ENCODE data around the gene SFXN3. TPM values are rescaled to one million over a fixed set of nuclear protein-coding genes. Genes with fewer than 3 reads are reported as not detected.

SFXN3 gene
- total RNA-seq, 1 donor from 2014 or later, result 37.3 TPM

- H3K9me3 Mint-ChIP-seq, result no peaks in the 10 kb centered on the region
Measured at GRCh38 chr10:101042667-101043362, 11.8 kb downstream of the SFXN3 start.

GRCh38 chr10:101043363-101043707 lies 12.3 kb downstream of the SFXN3 start:
- Mint-ChIP-seq H3K4me3 (peak overlapping the region; percentile 97), H3K27ac (peak overlapping the region; percentile 56)

More at GRCh38 chr10:101042667-101043362, 11.8 kb downstream of the SFXN3 start:
- intact Hi-C loops (cut with micrococcal nuclease), result loop anchor here (1.0 to 10.0 kb wide), 4 partner anchors 11 to 172 kb away; no protein-coding TSS in a partner anchor
- Mint-ChIP-seq H3K27ac (peak overlapping the region; percentile 89), H3K4me1 (peaks cover 19% of the 10 kb centered on the region), H3K36me3 (ENCODE audit: low read depth) (peaks cover 18% of the 10 kb centered on the region), H3K27me3 (peaks cover 32% of the 10 kb centered on the region), H3K4me3 (peak overlapping the region; percentile 97)
- peak; percentile 96 for DNase-seq

GRCh38 chr10:101044117-101044516 lies 13.1 kb downstream of the SFXN3 start:
- intact Hi-C loops (cut with micrococcal nuclease), result loop anchor here (5.0 to 10.0 kb wide), 2 partner anchors 98 to 171 kb away; no protein-coding TSS in a partner anchor
- H3K4me1 Mint-ChIP-seq, result peaks cover 22% of the 10 kb centered on the region
- no peak for DNase-seq

More at GRCh38 chr10:101043363-101043707, 12.3 kb downstream of the SFXN3 start:
- DNase-seq, result no peak
- Mint-ChIP-seq H3K9me3 (no peaks in the 10 kb centered on the region), H3K27me3 (peaks cover 36% of the 10 kb centered on the region), H3K36me3 (ENCODE audit: low read depth) (peaks cover 13% of the 10 kb centered on the region), H3K4me1 (peaks cover 20% of the 10 kb centered on the region)
- intact Hi-C loops (cut with micrococcal nuclease), result loop anchor here (5.0 to 10.0 kb wide), 2 partner anchors 99 to 171 kb away; no protein-coding TSS in a partner anchor

GRCh38 chr10:101046332-101047238 lies 15.6 kb downstream of the SFXN3 start:
- Mint-ChIP-seq H3K4me3 (no peak overlapping the region), H3K27ac (no peak overlapping the region), H3K27me3 (peaks cover 60% of the 10 kb centered on the region), H3K9me3 (no peaks in the 10 kb centered on the region), H3K36me3 (ENCODE audit: low read depth) (no peaks in the 10 kb centered on the region), H3K4me1 (peaks cover 26% of the 10 kb centered on the region)
- intact Hi-C loops (cut with micrococcal nuclease), result loop anchor here (10.0 kb wide), 1 partner anchor 168 kb away; no protein-coding TSS in a partner anchor
- no peak for DNase-seq

More at GRCh38 chr10:101044117-101044516, 13.1 kb downstream of the SFXN3 start:
- Mint-ChIP-seq H3K9me3 (no peaks in the 10 kb centered on the region), H3K4me3 (no peak overlapping the region), H3K27me3 (peaks cover 44% of the 10 kb centered on the region), H3K27ac (no peak overlapping the region), H3K36me3 (ENCODE audit: low read depth) (peaks cover 6% of the 10 kb centered on the region)

- peaks cover 25% of the 10 kb centered on the region for H3K4me1 Mint-ChIP-seq
- H3K27me3 Mint-ChIP-seq, result peaks cover 60% of the 10 kb centered on the region
- H3K27ac Mint-ChIP-seq, result no peak overlapping the region
- intact Hi-C loops (cut with micrococcal nuclease), result loop anchor here (10.0 kb wide), 1 partner anchor 168 kb away; no protein-coding TSS in a partner anchor
- no peak overlapping the region for H3K4me3 Mint-ChIP-seq
- no peaks in the 10 kb centered on the region for H3K9me3 Mint-ChIP-seq
- no peak for DNase-seq
- no peaks in the 10 kb centered on the region for H3K36me3 Mint-ChIP-seq (ENCODE audit: low read depth)
Measured at GRCh38 chr10:101047268-101047667, 16.2 kb downstream of the SFXN3 start.

GRCh38 chr10:101047961-101048892 lies 17.2 kb downstream of the SFXN3 start:
- intact Hi-C loops (cut with micrococcal nuclease), result loop anchor here (10.0 kb wide), 1 partner anchor 167 kb away; no protein-coding TSS in a partner anchor
- no peak overlapping the region for H3K27ac Mint-ChIP-seq
- H3K36me3 Mint-ChIP-seq (ENCODE audit: low read depth), result no peaks in the 10 kb centered on the region
- no peak overlapping the region for H3K4me3 Mint-ChIP-seq
- no peaks in the 10 kb centered on the region for H3K9me3 Mint-ChIP-seq
- DNase-seq, result no peak
- peaks cover 17% of the 10 kb centered on the region for H3K4me1 Mint-ChIP-seq
- peaks cover 60% of the 10 kb centered on the region for H3K27me3 Mint-ChIP-seq

GRCh38 chr10:101050208-101051069 lies 19.4 kb downstream of the SFXN3 start:
- peaks cover 13% of the 10 kb centered on the region for H3K4me1 Mint-ChIP-seq
- H3K27ac Mint-ChIP-seq, result peak overlapping the region; percentile 52
- DNase-seq, result peak; percentile 96
- no peaks in the 10 kb centered on the region for H3K9me3 Mint-ChIP-seq
- peaks cover 2% of the 10 kb centered on the region for H3K36me3 Mint-ChIP-seq (ENCODE audit: low read depth)
- H3K4me3 Mint-ChIP-seq, result peak overlapping the region; percentile 64
- H3K27me3 Mint-ChIP-seq, result peaks cover 51% of the 10 kb centered on the region
- intact Hi-C loops (cut with micrococcal nuclease), result loop anchor here (1.0 kb wide), 1 partner anchor 18 kb away; no protein-coding TSS in a partner anchor

GRCh38 chr10:101052285-101052684 lies 21.3 kb downstream of the SFXN3 start:
- Mint-ChIP-seq H3K27me3 (peaks cover 34% of the 10 kb centered on the region), H3K4me1 (peaks cover 19% of the 10 kb centered on the region), H3K9me3 (no peaks in the 10 kb centered on the region), H3K4me3 (no peak overlapping the region), H3K27ac (no peak overlapping the region), H3K36me3 (ENCODE audit: low read depth) (peaks cover 5% of the 10 kb centered on the region)
- no peak for DNase-seq
- intact Hi-C loops (cut with micrococcal nuclease), result no loop called here

- Mint-ChIP-seq H3K9me3 (no peaks in the 10 kb centered on the region), H3K4me3 (no peak overlapping the region), H3K27me3 (peaks cover 22% of the 10 kb centered on the region), H3K4me1 (peaks cover 19% of the 10 kb centered on the region), H3K36me3 (ENCODE audit: low read depth) (peaks cover 5% of the 10 kb centered on the region), H3K27ac (no peak overlapping the region)
- intact Hi-C loops (cut with micrococcal nuclease), result no loop called here
- DNase-seq, result no peak
Measured at GRCh38 chr10:101053516-101053915, 22.5 kb downstream of the SFXN3 start.

GRCh38 chr10:101054351-101054750 lies 23.3 kb downstream of the SFXN3 start:
- Mint-ChIP-seq H3K36me3 (ENCODE audit: low read depth) (peaks cover 5% of the 10 kb centered on the region), H3K4me3 (no peak overlapping the region), H3K27ac (no peak overlapping the region), H3K27me3 (peaks cover 14% of the 10 kb centered on the region), H3K4me1 (peaks cover 23% of the 10 kb centered on the region), H3K9me3 (no peaks in the 10 kb centered on the region)
- intact Hi-C loops (cut with micrococcal nuclease), result no loop called here
- no peak for DNase-seq

- Mint-ChIP-seq H3K36me3 (ENCODE audit: low read depth) (peaks cover 5% of the 10 kb centered on the region), H3K4me1 (peaks cover 26% of the 10 kb centered on the region), H3K27me3 (peaks cover 9% of the 10 kb centered on the region), H3K4me3 (no peak overlapping the region), H3K27ac (no peak overlapping the region), H3K9me3 (no peaks in the 10 kb centered on the region)
- intact Hi-C loops (cut with micrococcal nuclease), result no loop called here
- no peak for DNase-seq
Measured at GRCh38 chr10:101054876-101055275, 23.8 kb downstream of the SFXN3 start.

GRCh38 chr10:101055411-101055810 lies 24.4 kb downstream of the SFXN3 start:
- no peak for DNase-seq
- intact Hi-C loops (cut with micrococcal nuclease), result no loop called here
- Mint-ChIP-seq H3K4me1 (peaks cover 26% of the 10 kb centered on the region), H3K27ac (no peak overlapping the region), H3K27me3 (peaks cover 4% of the 10 kb centered on the region), H3K9me3 (no peaks in the 10 kb centered on the region), H3K4me3 (no peak overlapping the region), H3K36me3 (ENCODE audit: low read depth) (peaks cover 5% of the 10 kb centered on the region)
